Esophagus squamous epithelium (tissue), 5 donors: ENCODE data around the gene ETS2. TPM values are rescaled to one million over a fixed set of nuclear protein-coding genes. Genes with fewer than 3 reads are reported as not detected.

Experiments
- DNase-seq: peaks from one replicate; lab custom pipeline; 2025; lab: John Stamatoyannopoulos, UW
- H3K27ac ChIP-seq, 4 donors: fragments of 200-600 bp; sonication (generic); one replicate each; pipeline ENCODE4 v1.5.1; 2016 to 2019; ENCODE audit warnings: mild to moderate bottlenecking in 1 of 4
- H3K27me3 ChIP-seq, 4 donors: fragments of 200-600 bp; sonication (generic); 1 replicate in 3 of 4; 2 replicates in 1 of 4; pipeline versions ENCODE4 v1.5.1 to v1.6.0; 2017 to 2021; ENCODE audit warnings: antibody characterized with exemption in 1 of 4
- H3K36me3 ChIP-seq, 3 donors: fragments of 200-600 bp; sonication (generic); one replicate each; pipeline ENCODE4 v1.5.1; 2016 to 2019
- H3K4me1 ChIP-seq, 3 donors: fragments of 200-600 bp; sonication (generic); one replicate each; pipeline ENCODE4 v1.5.1; 2017 to 2019
- H3K4me3 ChIP-seq, 4 donors: fragments of 200-600 bp; sonication (generic); 1 replicate in 3 of 4; 2 replicates in 1 of 4; pipeline ENCODE4 v1.5.1; 2016 to 2019; ENCODE audit warnings: mild to moderate bottlenecking in 2 of 4, moderate library complexity in 1 of 4
- H3K9me3 ChIP-seq, 3 donors: fragments of 200-600 bp; sonication (generic); one replicate each; pipeline ENCODE4 v1.5.1; 2016 to 2019
- CTCF ChIP-seq, 6 experiments: fragments of 450-650 bp in 4 of 6; fragments of 200-600 bp in 2 of 6; sonication (generic) in 2 of 6; IDR thresholded peaks; one replicate each; pipeline ENCODE4 v1.5.1; 2016 to 2019; ENCODE audit warnings: antibody characterized with exemption in 6 of 6, mild to moderate bottlenecking in 4 of 6, moderate library complexity in 4 of 6
- POLR2A ChIP-seq, 4 donors: fragments of 450-650 bp; IDR thresholded peaks; one replicate each; pipeline ENCODE4 v1.6.1; 2017; ENCODE audit warnings: antibody characterized with exemption in 4 of 4, mild to moderate bottlenecking in 4 of 4, moderate library complexity in 3 of 4
- WGBS, 2 donors: methylation state at CpG; one replicate each; pipeline ENCODE4 v1.1.5; 2018; 5-methylcytosine and 5-hydroxymethylcytosine counted together
- intact Hi-C: fragments of 100-400 bp; cut with DNase I; formaldehyde crosslinking; loops from one replicate; pipeline ENCODE4 v1.15.0; 2022
- total RNA-seq, 4 donors: library from RNA; depleted of rRNA; stranded (reverse); fragments of >200 nt; gene quantifications; one replicate each; pipeline ENCODE4 v1.1.0, GENCODE V29; 2016
- donor health status: DM: yes; HTN: yes; CAD: no.

The ETS2 gene
- total RNA-seq, 4 donors from 2014 or later = 67.5 to 118 (median 78.8) TPM

- H3K9me3 ChIP-seq = no peaks in the 10 kb centered on the region
- DNase-seq = no peak
- no peaks in the 10 kb centered on the region for H3K27me3 ChIP-seq
- H3K36me3 ChIP-seq = peaks cover 0 to 37% (median 3%) of the 10 kb centered on the region in 3 donors
- 24 to 38% methylated on average over 3 to 5 of the region's 5 CpGs for WGBS, 2 donors
- peaks cover 20 to 81% (median 41%) of the 10 kb centered on the region in 3 donors for H3K4me1 ChIP-seq
- H3K4me3 ChIP-seq = peak overlapping the region; percentile 95 to 99 (median 98)
- peak overlapping the region; percentile 92 to 100 (median 100) for H3K27ac ChIP-seq
- intact Hi-C loops = loop anchor here (5.0 to 10.0 kb wide), 4 partner anchors 73 to 327 kb away; no protein-coding TSS in a partner anchor
- TF ChIP-seq CTCF (IDR thresholded peaks at IDR 0.05) (no peak), POLR2A (IDR thresholded peaks at IDR 0.05) (no peak)
Measured at GRCh38 chr21:38807986-38808385, 2.3 kb downstream of the ETS2 start.

GRCh38 chr21:38809198-38809878 lies 3.6 kb downstream of the ETS2 start:
- Histone ChIP-seq H3K9me3 (no peaks in the 10 kb centered on the region), H3K4me1 (peaks cover 15 to 81% (median 38%) of the 10 kb centered on the region in 3 donors), H3K36me3 (peaks cover 8 to 50% (median 12%) of the 10 kb centered on the region in 3 donors), H3K27ac (peak overlapping the region; percentile 92 to 100 (median 100)), H3K27me3 (no peaks in the 10 kb centered on the region), H3K4me3 (peak overlapping the region; percentile 1 to 99 (median 96))
- no peak for DNase-seq
- TF ChIP-seq CTCF (IDR thresholded peaks at IDR 0.05) (no peak), POLR2A (IDR thresholded peaks at IDR 0.05) (no peak)
- 0% methylated on average over 1 of the region's 2 CpGs for WGBS, 2 donors
- intact Hi-C loops = loop anchor here (5.0 to 10.0 kb wide), 4 partner anchors 75 to 325 kb away; no protein-coding TSS in a partner anchor

GRCh38 chr21:38810034-38810825 lies 4.5 kb downstream of the ETS2 start:
- H3K27ac ChIP-seq = peak overlapping the region; percentile 92 to 100 (median 100)
- H3K27me3 ChIP-seq = no peaks in the 10 kb centered on the region
- H3K4me3 ChIP-seq = peak overlapping the region; percentile 1 to 99 (median 96)
- peaks cover 17 to 59% (median 21%) of the 10 kb centered on the region in 3 donors for H3K36me3 ChIP-seq
- DNase-seq = no peak
- H3K4me1 ChIP-seq = peaks cover 15 to 81% (median 33%) of the 10 kb centered on the region in 3 donors
- TF ChIP-seq CTCF (IDR thresholded peaks at IDR 0.05) (no peak), POLR2A (IDR thresholded peaks at IDR 0.05) (no peak)
- no peaks in the 10 kb centered on the region for H3K9me3 ChIP-seq
- 47 to 65% methylated on average over 7 to 8 of the region's 8 CpGs for WGBS, 2 donors
- intact Hi-C loops = no loop called here

- H3K4me3 ChIP-seq = peak overlapping the region in 3 of 4 donors; percentile 95 to 99 (median 96)
- 21 to 25% methylated on average over 5 of the region's 5 CpGs for WGBS, 2 donors
Measured at GRCh38 chr21:38810826-38811164, 5.1 kb downstream of the ETS2 start.

More at GRCh38 chr21:38810826-38811164, 5.1 kb downstream of the ETS2 start:
- intact Hi-C loops = no loop called here
- Histone ChIP-seq H3K9me3 (no peaks in the 10 kb centered on the region), H3K36me3 (peaks cover 18 to 65% (median 25%) of the 10 kb centered on the region in 3 donors), H3K27me3 (no peaks in the 10 kb centered on the region), H3K27ac (peak overlapping the region; percentile 81 to 100 (median 100)), H3K4me1 (peaks cover 15 to 83% (median 33%) of the 10 kb centered on the region in 3 donors)
- DNase-seq = no peak
- no peak for TF ChIP-seq POLR2A (IDR thresholded peaks at IDR 0.05)
- TF ChIP-seq CTCF (IDR thresholded peaks at IDR 0.05) = no peak
